ENCODE measurements around the gene RBM33.
"Not testable (repeated sequence)": the region's sequence is repeated elsewhere in the genome, so short reads cannot be mapped to it uniquely, and the experiment has no call there.

Gene RBM33

DNA sequence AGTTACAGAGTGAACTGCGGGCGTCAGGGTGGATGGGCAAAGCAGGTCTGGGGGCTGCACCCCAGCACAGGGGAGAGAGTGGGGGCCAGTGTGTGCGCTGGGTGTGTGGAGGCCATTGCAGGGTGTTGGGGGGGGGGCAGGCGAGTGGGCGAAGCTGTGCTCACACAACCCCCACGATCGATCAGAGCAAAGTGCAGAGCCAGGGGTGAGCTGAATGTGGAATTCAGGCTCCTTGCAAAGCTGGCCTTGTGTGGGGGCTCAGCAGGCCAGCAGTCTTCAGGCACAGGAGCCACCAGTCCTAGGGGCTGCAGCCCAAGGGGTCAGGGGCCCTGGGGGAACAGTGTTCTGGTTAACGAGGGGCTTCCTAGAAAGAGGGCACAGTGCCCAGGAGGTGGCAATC, 168.7 kb downstream of the RBM33 start:
- no peak for DNase-seq

DNA sequence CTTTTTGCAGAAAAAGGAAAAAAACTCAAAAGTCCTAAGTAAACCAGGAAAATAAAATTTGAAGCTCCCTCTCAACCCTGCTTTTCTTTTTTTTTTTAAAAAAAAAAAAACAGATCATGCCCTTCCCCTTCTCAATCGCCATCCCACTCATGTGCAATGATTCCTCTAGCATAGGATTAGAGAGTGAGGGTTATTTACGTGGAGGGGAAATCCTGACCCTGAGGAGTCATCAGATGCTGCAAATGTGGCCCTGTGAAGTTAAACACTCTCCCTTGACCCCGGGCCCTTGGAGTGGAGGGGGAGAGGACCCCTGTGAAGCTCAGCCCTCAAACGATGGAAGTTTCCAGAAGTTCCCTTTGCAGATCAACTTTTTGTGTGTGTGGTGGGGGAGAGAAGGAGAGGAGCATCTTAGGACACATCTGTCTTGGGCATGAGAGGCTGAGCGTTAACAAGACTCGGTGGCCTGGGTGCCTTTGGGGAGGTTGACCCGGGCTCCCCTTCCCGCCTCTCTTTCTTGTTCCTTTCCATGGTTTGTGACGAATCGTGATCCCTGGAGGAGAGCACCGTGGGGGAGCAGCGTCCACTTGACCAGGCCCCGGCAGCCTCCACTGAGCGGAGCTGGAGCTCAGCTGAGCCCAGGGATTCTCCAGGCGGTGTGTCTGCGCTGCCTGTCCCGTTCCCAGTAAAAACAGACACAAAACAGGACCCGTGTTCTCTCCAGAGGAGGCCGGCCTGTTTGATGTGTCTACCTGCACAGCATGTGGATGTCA, 169.3 kb downstream of the RBM33 start:
- no peak for DNase-seq

DNA sequence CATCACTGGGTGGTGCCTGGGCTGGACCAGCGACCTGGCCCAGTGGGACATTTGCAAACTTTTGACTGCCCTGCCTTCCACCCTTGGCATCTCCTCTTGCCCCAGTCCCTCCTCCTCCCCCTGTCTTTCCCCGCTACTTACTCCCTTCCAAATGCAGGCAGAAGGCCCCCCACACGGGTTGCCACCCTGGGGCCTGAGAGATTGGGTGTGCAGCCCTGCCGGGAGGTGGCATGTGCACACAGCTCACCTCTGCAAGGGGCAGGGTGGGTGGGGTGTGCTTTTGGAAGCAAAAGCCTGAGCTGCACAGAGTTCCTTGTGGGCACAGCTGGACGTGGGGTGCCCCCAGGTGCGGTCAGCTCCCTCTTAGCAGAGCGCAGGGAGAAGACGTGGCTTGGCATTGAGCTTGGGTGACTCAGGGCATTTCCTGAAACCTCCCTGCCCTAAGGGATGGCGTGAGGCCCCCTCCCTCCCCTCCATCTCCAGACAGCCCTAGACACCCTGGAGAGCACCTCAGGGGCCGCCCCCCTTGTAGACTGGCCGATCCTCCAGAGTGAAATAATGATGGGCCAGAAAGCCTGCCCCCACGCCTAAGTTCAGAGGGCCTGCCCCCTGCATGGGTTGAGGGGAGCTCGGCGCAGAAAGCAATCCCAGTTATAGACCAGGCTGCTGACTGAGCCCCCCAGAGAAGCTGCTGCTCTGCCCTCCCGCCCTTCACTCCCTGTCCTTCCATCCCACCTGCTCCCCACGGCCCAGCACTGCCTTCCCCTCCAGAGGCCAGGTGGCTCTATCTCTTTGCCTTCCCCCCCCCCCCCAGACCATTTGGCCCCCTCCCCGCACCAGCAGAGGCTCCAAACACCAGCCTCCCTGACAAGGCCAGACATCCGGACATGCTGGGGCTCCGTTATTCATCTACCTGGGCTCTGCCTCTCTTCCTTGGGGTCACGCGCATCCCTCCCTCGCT, 170.1 kb downstream of the RBM33 start:
- no peak for DNase-seq

DNA sequence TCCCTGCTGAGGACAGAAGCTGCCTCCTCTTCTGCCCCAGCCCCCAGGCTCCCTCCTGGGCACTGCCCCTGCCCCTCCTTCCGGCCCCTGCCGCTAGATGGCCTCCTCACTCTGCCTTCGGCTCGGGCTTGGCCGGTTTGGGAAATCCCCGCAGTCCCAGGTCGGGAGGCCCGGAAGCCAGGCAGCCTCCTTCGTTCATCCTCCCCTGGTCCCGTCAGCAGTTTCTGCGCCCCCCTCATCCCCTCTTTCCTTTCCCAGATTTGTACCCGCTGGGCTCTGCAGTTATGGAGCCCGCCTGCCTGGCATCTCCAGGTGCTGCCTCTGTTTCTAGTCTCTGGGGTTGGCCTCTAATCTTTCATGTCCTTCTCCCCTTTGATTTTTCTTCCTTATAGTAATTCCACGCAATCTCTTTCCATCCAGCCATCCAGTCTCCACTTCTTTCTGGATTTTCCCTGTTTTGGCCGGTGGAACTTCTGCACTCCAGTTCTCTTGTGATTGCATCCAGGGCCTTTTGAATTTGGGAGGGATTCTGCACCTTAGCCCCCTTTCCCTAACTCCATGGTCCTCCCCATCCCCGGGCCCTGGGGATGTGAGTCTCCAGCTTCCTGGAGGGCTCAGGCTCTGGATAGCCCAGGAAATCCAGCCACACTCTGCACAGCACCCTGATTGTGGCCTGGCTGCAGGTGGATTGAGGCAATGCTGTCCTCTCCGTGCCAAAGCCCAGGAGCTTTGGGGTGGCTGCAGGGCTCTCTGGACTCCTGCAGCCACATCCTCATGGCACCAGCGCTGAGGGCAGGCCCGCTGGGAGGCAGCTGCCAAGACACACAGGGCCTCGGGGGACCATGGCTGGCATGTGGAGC, 171.1 kb downstream of the RBM33 start:
- peak; percentile 25 to 33 for DNase-seq

DNA sequence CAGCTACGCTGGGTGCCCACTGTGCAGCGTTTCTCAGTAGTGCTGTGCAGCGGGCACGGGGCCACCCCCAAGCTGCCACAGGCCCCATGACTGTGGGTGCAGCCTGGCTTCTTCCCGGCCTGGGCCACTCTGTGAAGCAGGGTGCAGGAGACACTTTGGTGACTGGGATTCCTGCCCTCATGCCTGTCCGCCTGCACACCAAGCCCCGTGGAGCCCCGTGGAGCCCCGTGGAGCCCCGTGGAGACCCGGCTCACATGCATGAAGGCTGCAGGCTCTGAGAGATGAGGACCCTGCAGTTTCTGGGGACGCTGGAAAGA, 171.7 kb downstream of the RBM33 start:
- DNase-seq, result no peak

DNA sequence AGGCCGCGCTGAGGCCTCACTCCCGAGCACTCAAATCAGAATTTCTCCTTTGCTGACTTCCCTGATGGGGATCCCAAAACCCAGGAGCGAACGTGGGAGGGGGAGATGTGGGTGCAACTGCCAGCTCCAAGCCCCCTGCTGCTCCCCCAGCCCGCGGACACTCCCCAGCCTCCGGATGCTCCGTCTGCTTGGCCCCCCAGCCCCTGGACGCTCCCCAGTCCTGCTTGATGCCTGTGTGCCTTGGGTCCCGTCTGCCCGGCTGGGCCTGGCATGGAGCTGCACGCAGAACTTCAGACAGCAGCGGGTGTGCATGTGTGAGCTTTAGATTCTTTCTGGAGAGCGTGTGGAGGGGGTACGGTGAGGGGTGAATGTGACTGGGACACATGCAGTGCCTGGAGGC, 172.5 kb downstream of the RBM33 start:
- DNase-seq, result no peak

DNA sequence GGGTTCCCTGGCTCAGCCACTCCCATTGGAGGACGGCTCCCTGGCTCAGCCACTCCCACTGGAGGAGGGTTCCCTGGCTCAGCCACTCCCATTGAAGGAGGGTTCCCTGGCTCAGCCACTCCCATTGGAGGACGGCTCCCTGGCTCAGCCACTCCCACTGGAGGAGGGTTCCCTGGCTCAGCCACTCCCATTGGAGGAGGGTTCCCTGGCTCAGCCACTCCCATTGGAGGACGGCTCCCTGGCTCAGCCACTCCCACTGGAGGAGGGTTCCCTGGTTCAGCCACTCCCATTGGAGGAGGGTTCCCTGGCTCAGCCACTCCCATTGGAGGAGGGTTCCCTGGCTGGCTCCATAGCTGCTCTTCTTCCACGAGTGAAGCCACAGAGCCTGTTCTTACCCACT, 173.1 kb downstream of the RBM33 start:
- DNase-seq, result not testable (repeated sequence)

DNA sequence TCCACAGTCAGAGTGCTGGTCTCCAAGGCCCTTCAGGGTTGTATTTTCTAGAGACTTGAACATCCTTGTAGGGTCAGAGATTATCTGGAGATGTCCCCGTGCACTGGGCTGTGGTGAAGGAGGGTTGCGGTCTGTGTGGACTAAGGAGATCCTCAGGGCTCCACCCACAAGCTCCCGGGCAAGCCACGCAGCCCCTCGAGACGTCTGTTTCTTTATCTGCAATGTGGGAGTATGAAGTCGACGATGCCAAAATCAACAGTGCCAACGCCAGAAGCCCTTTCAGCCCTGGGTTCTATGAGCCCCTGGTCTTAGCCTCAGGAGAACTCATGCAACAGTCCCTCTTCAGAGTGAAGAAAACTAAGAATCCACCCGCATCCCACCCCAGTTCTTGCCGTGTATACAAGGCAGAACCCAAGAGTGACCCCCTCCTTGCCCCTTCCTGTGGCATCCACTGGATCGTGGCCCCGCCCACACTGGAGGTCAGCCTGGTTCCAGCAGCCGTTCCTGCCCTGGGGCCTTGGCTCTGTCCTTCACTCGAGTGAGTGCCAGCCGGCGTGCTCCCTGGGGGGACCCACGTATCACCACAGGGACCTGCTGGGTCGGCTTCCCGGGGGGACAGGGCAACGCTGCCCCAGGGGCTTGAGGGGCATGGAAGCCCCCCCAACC, 173.8 kb downstream of the RBM33 start:
- DNase-seq, result no peak

DNA sequence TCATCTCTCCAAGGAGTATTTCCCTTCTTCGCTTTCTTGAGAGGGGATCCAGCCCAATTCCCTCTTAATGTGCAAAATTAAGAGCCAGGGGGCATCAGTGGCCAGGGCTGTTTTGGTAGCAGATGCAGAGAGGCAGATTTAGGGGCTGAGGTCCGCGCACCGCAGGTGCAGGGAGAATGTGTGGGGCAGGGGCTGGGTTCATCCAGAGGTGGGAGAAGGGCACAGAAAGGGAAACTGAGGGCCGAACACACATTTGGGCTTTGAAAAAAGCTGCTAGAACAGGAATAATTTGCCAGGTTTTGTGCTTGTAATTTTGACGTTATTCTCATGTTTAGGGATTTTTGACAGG, 174.3 kb downstream of the RBM33 start:
- no peak for DNase-seq

DNA sequence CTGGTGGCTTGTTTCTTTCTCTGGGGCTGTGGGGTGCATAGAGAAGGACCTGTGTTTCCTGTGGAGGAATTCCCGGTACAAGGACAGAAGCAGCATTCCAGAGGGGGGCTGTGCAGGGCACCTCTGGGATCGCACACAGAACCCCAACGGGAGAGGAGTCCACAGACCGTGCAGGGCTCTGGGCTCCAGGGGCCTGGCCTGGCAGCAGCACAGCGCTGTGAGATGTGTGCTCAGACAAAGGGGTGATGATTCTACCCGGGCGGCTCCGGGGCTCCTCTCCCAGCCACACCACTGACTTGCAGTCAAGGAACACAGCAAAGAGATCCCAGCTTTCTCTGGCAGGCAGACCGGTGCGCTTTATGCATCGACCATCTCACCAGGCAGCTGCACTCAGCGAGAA, 174.7 kb downstream of the RBM33 start:
- DNase-seq, result no peak

DNA sequence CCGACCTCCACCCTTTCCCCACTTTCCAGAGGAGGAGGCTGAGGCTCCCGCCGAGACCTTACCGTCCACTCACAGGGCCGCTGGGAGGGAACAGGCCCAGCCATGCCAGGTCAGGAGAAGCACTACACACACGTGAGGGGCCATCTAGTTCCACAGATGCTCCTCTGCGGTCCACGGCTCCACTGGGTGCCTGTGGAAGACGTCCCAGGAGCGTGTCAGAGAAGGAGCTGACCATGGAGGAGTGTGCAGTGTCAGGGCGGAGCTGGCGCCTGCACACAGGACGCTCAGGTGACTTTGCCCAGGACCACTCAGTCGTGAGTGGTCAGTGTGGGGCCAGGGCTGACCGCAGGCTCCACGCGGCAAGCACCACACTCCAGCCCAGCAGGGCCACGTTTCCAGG, 175.8 kb downstream of the RBM33 start:
- no peak for DNase-seq

DNA sequence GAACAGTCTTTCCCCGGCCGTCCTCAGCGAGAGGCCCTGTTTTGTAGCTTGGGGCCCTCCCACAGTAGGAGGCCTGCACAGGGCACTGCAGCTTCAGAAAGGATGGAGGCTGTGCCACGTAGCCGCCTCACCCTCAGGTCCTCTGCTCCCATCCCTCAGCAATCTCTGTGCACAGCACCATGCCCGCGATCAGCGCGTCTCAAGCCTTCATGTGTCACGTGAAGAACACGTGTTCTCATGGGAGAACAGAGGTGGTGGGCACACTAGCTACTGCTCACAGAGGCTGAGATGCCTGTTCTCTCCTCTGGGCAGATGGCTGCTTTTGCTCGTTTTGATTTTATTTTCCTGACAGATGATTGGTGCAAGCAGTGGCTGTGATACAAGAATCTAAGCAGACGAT, 176.3 kb downstream of the RBM33 start:
- DNase-seq, result no peak

DNA sequence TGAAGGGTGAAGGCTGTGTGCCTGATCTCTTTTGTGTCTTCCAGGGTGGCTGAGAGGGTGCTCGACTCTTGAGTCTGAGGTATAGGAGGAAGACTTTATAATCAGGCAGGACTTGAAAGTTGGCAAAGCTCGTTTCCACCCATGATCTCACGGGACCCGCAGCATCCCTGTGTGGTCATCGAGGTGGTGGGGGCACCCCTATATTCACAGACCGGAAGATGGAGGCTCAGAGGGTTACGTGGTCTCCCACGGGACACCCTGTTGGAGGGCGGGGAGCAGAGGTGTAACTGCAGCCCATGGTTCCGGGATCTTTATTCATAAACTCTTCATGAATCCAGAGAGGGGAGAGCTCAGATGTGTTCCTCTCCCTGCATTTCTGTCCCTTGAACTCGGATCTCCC, 177.4 kb downstream of the RBM33 start:
- no peak for DNase-seq

DNA sequence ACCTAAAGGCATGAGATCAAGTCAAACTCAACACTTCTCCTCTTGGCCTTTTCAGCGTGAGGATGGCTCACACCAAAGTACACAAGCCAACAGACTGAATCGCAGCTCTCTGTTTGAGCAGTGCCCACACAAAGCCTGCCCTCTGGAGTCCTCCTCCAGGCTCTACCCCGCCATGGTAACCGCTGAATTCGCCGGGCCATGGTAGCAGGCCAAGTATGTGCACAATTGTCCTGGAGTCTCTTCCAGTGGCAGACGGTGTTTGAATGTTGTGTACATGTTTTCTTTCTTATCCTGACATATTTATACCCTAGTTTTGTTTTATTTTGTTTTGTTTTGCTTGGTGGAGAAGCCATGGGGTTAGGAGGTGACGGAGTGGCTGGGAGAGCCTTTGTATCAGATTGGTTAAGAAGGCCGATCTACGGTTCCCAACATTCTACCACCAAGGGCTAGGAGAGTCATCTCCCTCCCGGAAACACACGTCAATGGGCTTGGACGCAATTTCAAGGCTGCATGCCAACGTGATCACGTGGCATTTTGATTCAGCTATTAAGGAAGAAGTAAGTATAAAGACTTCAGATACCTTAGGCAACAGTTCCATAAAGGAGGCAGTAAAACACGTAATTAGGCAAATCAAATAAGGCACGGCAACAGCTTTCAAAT, 179.9 kb downstream of the RBM33 start:
- DNase-seq, result no peak

DNA sequence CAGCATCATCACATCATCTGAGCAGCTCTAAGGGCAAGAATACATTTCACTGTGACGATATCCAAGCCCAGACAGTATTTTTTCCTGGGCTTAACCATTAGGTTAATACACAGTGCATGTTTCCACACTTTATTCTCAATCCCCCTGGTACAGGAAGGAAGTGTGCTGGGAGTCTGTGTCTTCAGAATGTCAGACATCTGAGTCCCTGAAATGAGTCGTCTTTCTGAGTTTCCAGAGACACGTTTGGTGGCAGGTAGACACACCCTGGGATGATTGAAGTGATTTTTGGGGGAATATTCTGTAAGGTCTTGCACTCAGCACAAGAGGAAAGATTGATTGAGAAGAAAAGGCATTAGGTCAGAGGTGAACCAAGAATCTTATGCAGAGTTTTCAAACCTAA, 180.9 kb downstream of the RBM33 start:
- DNase-seq, result no peak

DNA sequence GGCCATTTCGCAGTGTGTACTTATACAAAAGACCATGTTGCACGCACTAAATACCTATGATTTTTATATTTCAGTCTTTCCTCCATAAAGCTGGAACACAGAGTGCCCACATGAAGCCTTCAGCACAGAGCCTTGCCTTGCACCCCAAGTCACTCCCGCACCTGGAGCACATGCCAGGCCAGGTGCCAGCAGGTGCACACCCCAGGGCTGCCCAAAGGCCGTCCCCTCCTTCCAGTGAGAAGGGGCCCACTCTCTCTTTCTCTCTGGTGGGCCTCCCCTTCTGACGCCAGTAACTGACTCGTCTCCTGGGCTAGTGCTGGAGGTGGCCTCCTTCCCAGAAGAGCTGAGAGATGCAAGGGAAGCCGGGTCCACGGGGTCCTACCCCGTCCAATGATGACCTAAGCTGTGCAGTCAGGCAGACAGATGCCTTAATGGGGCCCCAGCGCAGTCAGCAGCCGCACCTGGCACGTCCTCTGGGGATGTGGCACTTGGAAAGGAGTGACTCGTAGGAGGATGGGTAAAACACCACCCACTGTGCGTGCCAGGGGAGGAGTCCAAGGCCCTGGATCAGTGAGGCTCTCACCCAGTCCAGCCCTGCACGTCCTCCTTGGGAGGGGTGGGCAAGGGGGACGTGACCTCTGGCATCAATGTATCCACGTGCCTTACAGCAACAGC, 185.5 kb downstream of the RBM33 start:
- no peak for DNase-seq

Data from AML-193 (cell line).